Fibroblast of skin of abdomen (primary cell): ENCODE data around the gene CTU2. TPM values are rescaled to one million over a fixed set of nuclear protein-coding genes. Genes with fewer than 3 reads are reported as not detected.
"Not testable (repeated sequence)": the region's sequence is repeated elsewhere in the genome, so short reads cannot be mapped to it uniquely, and the experiment has no call there.

ENCODE experiments used
- DNase-seq: peaks from one replicate; pipeline ENCODE4 v3.0.0-alpha.2; 2013
- polyA plus RNA-seq, 2 experiments: library from polyadenylated mRNA; unstranded; fragments of 120-200 nt; gene quantifications; one replicate each; pipeline ENCODE4 v1.2.1, GENCODE V29; 2013; ENCODE audit not compliant: insufficient read length in 2 of 2

The CTU2 gene
- 23.5 TPM for polyA plus RNA-seq (2013, experiment 1 of 2; ENCODE audit: insufficient read length)
- polyA plus RNA-seq (2013, experiment 2 of 2; ENCODE audit: insufficient read length), result 25.5 TPM

- peak; percentile 86 for DNase-seq
Observed at GRCh38 chr16:88706229-88706964, at the start of gene CTU2, which contains the start of gene RNF166. CTU2 (plus strand) TSS chr16:88706503; CDS start chr16:88706531, 28 bp downstream. RNF166 (minus strand) TSS chr16:88706408; CDS start chr16:88706325, 83 bp downstream.

GRCh38 chr16:88657371-88657770 is 48.9 kb upstream of the CTU2 start:
- DNase-seq, result no peak

- DNase-seq, result no peak
Observed at GRCh38 chr16:88658714-88659113, 47.6 kb upstream of the CTU2 start.

- no peak for DNase-seq
Observed at GRCh38 chr16:88659160-88659559, 47.1 kb upstream of the CTU2 start.

- DNase-seq, result no peak
Observed at GRCh38 chr16:88661468-88661867, 44.8 kb upstream of the CTU2 start.

GRCh38 chr16:88662222-88662842 is 44.0 kb upstream of the CTU2 start:
- no peak for DNase-seq

- DNase-seq, result peak; percentile 97
Observed at GRCh38 chr16:88662843-88663606, 43.3 kb upstream of the CTU2 start, which contains the start of gene MVD. MVD (minus strand) TSS chr16:88663091; CDS start chr16:88663080, 11 bp downstream.

GRCh38 chr16:88665148-88665547 is 41.2 kb upstream of the CTU2 start:
- DNase-seq, result no peak

GRCh38 chr16:88665570-88665969 is 40.7 kb upstream of the CTU2 start:
- DNase-seq, result no peak

- no peak for DNase-seq
Observed at GRCh38 chr16:88667461-88667860, 38.8 kb upstream of the CTU2 start.

- DNase-seq, result not testable (repeated sequence)
Observed at GRCh38 chr16:88669493-88669892, 36.8 kb upstream of the CTU2 start.

- no peak for DNase-seq
Observed at GRCh38 chr16:88669980-88670379, 36.3 kb upstream of the CTU2 start.

GRCh38 chr16:88671806-88672205 is 34.5 kb upstream of the CTU2 start:
- DNase-seq, result no peak

- DNase-seq, result no peak
Observed at GRCh38 chr16:88672776-88673175, 33.5 kb upstream of the CTU2 start.

- DNase-seq, result no peak
Observed at GRCh38 chr16:88673716-88674379, 32.5 kb upstream of the CTU2 start.

- DNase-seq, result no peak
Observed at GRCh38 chr16:88676502-88677242, 29.6 kb upstream of the CTU2 start.

GRCh38 chr16:88677721-88678120 is 28.6 kb upstream of the CTU2 start:
- no peak for DNase-seq

- no peak for DNase-seq
Observed at GRCh38 chr16:88678224-88678979, 27.9 kb upstream of the CTU2 start.

- no peak for DNase-seq
Observed at GRCh38 chr16:88680554-88681083, 25.7 kb upstream of the CTU2 start.

- DNase-seq, result no peak
Observed at GRCh38 chr16:88681084-88681680, 25.1 kb upstream of the CTU2 start.
